DND-41 (cell line): ENCODE measurements around the gene VIPR1.
"Not testable (repeated sequence)": the region's sequence is repeated elsewhere in the genome, so short reads cannot be mapped to it uniquely, and the experiment has no call there.

ENCODE experiments used
- CTCF ChIP-seq: IDR thresholded peaks from 2 replicates; pipeline ENCODE4 v1.5.1; 2012; ENCODE audit warnings: borderline replicate concordance, low read length, moderate library complexity, mild to moderate bottlenecking; ENCODE audit not compliant: poor library complexity, severe bottlenecking; ENCODE audit errors: extremely low read depth
- EZH2 ChIP-seq: IDR thresholded peaks from 3 replicates; pipeline ENCODE4 v1.6.1; 2012; ENCODE audit warnings: borderline replicate concordance, low read depth, mild to moderate bottlenecking, moderate library complexity, low read length, inconsistent platforms; ENCODE audit not compliant: severe bottlenecking

- TF ChIP-seq CTCF, EZH2: not testable (repeated sequence)
Measured at GRCh38 chr3:42579346-42579745, 76.9 kb downstream of the VIPR1 start.
